Keratinocyte (primary cell): ENCODE results near the gene TTC1. TPM values are rescaled to one million over a fixed set of nuclear protein-coding genes. Genes with fewer than 3 reads are reported as not detected.

Source experiments
- DNase-seq: peaks from one replicate; pipeline ENCODE4 v3.0.0-alpha.2; 2011; ENCODE audit warnings: low read depth, missing footprints, low spot score
- FAIRE-seq: peaks from 2 replicates; lab custom pipeline; 2011; peaks lifted over from hg19 to GRCh38; lab: Jason Lieb, UNC
- H2AFZ ChIP-seq: 2 replicates; pipeline ENCODE4 v1.6.0; 2012; ENCODE audit warnings: low read length, control low read depth, inconsistent platforms; ENCODE audit not compliant: control insufficient read depth
- H3K27ac ChIP-seq: 2 replicates; pipeline ENCODE4 v1.5.1; 2011; ENCODE audit warnings: low read length; ENCODE audit not compliant: control insufficient read depth, insufficient read depth
- H3K27me3 ChIP-seq: 3 replicates; pipeline ENCODE4 v1.6.0; 2011; ENCODE audit warnings: low read length; ENCODE audit not compliant: control insufficient read depth, insufficient read depth; ENCODE audit errors: extremely low read depth
- H3K36me3 ChIP-seq, 2 experiments: 2 replicates in 1 of 2; 3 replicates in 1 of 2; pipeline ENCODE4 v1.5.1; 2011; ENCODE audit warnings: low read length in 2 of 2, mild to moderate bottlenecking in 1 of 2; ENCODE audit not compliant: control insufficient read depth in 2 of 2, insufficient read depth in 2 of 2; ENCODE audit errors: extremely low read depth in 1 of 2
- H3K4me1 ChIP-seq: 3 replicates; pipeline ENCODE4 v1.5.1; 2011; ENCODE audit warnings: low read length; ENCODE audit not compliant: control insufficient read depth, insufficient read depth; ENCODE audit errors: extremely low read depth
- H3K4me2 ChIP-seq: 3 replicates; pipeline ENCODE4 v1.6.0; 2011; ENCODE audit warnings: low read depth, low read length; ENCODE audit not compliant: control insufficient read depth, insufficient read depth; ENCODE audit errors: extremely low read depth
- H3K4me3 ChIP-seq, 3 experiments: fragments of 200-600 bp in 1 of 3; sonication (generic) in 1 of 3; 2 replicates in 2 of 3; 3 replicates in 1 of 3; pipeline ENCODE4 v1.5.1; 2011 to 2016; ENCODE audit warnings: low read length in 3 of 3, mild to moderate bottlenecking in 3 of 3, control low read depth in 2 of 3, inconsistent platforms in 1 of 3, low read depth in 1 of 3, mixed read lengths in 1 of 3, mixed run types in 1 of 3, moderate library complexity in 1 of 3; ENCODE audit not compliant: control insufficient read depth in 2 of 3, insufficient read depth in 2 of 3; ENCODE audit errors: extremely low read depth in 1 of 3
- H3K79me2 ChIP-seq: 2 replicates; pipeline ENCODE4 v1.6.0; 2012; ENCODE audit warnings: low read length; ENCODE audit not compliant: control insufficient read depth, insufficient read depth
- H3K9ac ChIP-seq: 3 replicates; pipeline ENCODE4 v1.6.0; 2011; ENCODE audit warnings: low read length; ENCODE audit not compliant: control insufficient read depth, insufficient read depth; ENCODE audit errors: extremely low read depth
- H3K9me1 ChIP-seq: 3 replicates; pipeline ENCODE4 v1.6.0; 2011; ENCODE audit warnings: low read length; ENCODE audit not compliant: control insufficient read depth, insufficient read depth; ENCODE audit errors: extremely low read depth
- H3K9me3 ChIP-seq: 2 replicates; pipeline ENCODE4 v1.5.1; 2012; ENCODE audit warnings: low read depth, low read length; ENCODE audit not compliant: control insufficient read depth
- H4K20me1 ChIP-seq: 3 replicates; pipeline ENCODE4 v1.6.0; 2011; ENCODE audit warnings: low read length; ENCODE audit not compliant: control insufficient read depth, insufficient read depth; ENCODE audit errors: extremely low read depth
- CTCF ChIP-seq, 3 experiments: IDR thresholded peaks in 1 of 3; conservative IDR thresholded peaks in 1 of 3; optimal IDR thresholded peaks in 1 of 3; 2 replicates in 2 of 3; 3 replicates in 1 of 3; pipeline versions ENCODE3 to v1.5.1; 2011; ENCODE audit warnings: low read length in 3 of 3, mild to moderate bottlenecking in 3 of 3, moderate library complexity in 2 of 3, control low read depth in 1 of 3, inconsistent platforms in 1 of 3; ENCODE audit not compliant: insufficient read depth in 2 of 3; ENCODE audit errors: extremely low read depth in 1 of 3
- EZH2 ChIP-seq: IDR thresholded peaks from one replicate; pipeline ENCODE4 v1.6.1; 2012; ENCODE audit warnings: inconsistent platforms, mild to moderate bottlenecking, low read length, moderate library complexity
- dilution Hi-C: fragments of 300-500 bp; cut with MboI; formaldehyde crosslinking; loops from one replicate; pipeline ENCODE4 v1.7.0; 2020; ENCODE audit warnings: low sequenced_read_pairs; ENCODE audit not compliant: extremely low pct_ligation_motif_present
- polyA plus RNA-seq, 5 experiments: library from polyadenylated mRNA; depleted of rRNA in 3 of 5; stranded (reverse) in 3 of 5; stranded (forward) in 1 of 5; unstranded in 1 of 5; fragments of >200 nt; gene quantifications; 1 replicate in 1 of 5; 2 replicates in 3 of 5; 3 replicates in 1 of 5; pipeline versions ENCODE4 v1.2.1 to v1.2.3, GENCODE V29; 2011 to 2012; ENCODE audit warnings: missing spikeins in 2 of 5, low read depth in 1 of 5, low replicate concordance in 1 of 5

Gene TTC1
- polyA plus RNA-seq, 1 donor (not counting 4 experiments of a cell fraction or from before 2014, with no cell fraction given), result 51.7 TPM

- peak overlapping the region in 2 of 3 experiments; percentile 49 to 56 for H3K4me3 ChIP-seq
- H3K4me2 ChIP-seq, result peak overlapping the region; percentile 81
- no peaks in the 10 kb centered on the region for H3K9me3 ChIP-seq
- dilution Hi-C loops, result no loop called here
- DNase-seq (no peak), FAIRE-seq (peak; percentile 73)
- H3K79me2 ChIP-seq, result no peaks in the 10 kb centered on the region
- H3K9ac ChIP-seq, result peak overlapping the region; percentile 43
- H3K27me3 ChIP-seq, result no peaks in the 10 kb centered on the region
- peak overlapping the region; percentile 34 for H2AFZ ChIP-seq
- H3K4me1 ChIP-seq, result peaks cover 27% of the 10 kb centered on the region
- no peaks in the 10 kb centered on the region for H3K36me3 ChIP-seq
- no peak for TF ChIP-seq EZH2
- TF ChIP-seq CTCF (optimal IDR thresholded peaks at IDR 0.05 in 1 of 3, IDR thresholded peaks at IDR 0.05 in 1 of 3, conservative IDR thresholded peaks at IDR 0.05 in 1 of 3; ENCODE audit: extremely low read depth in 1 of 3, insufficient read depth in 2 of 3, low read length in 3 of 3), result peak; percentile 77 to 98 (median 93)
- H3K9me1 ChIP-seq, result no peaks in the 10 kb centered on the region
- no peaks in the 10 kb centered on the region for H4K20me1 ChIP-seq
- H3K27ac ChIP-seq, result no peak overlapping the region
Measured at GRCh38 chr5:159987031-159987674, 21.8 kb upstream of the TTC1 start.

- no peak overlapping the region for H2AFZ ChIP-seq
- dilution Hi-C loops, result no loop called here
Measured at GRCh38 chr5:159990506-159990905, 18.4 kb upstream of the TTC1 start.

More at GRCh38 chr5:159990506-159990905, 18.4 kb upstream of the TTC1 start:
- no peaks in the 10 kb centered on the region for H3K9me1 ChIP-seq
- TF ChIP-seq CTCF (optimal IDR thresholded peaks at IDR 0.05 in 1 of 3, IDR thresholded peaks at IDR 0.05 in 1 of 3, conservative IDR thresholded peaks at IDR 0.05 in 1 of 3; ENCODE audit: extremely low read depth in 1 of 3, insufficient read depth in 2 of 3, low read length in 3 of 3) (no peak), EZH2 (no peak)
- no peaks in the 10 kb centered on the region for H3K36me3 ChIP-seq
- FAIRE-seq (no peak), DNase-seq (no peak)
- H3K9ac ChIP-seq, result no peak overlapping the region
- no peak overlapping the region for H3K4me2 ChIP-seq
- no peak overlapping the region for H3K27ac ChIP-seq
- peaks cover 5% of the 10 kb centered on the region for H3K9me3 ChIP-seq
- H3K79me2 ChIP-seq, result no peaks in the 10 kb centered on the region
- H3K4me1 ChIP-seq, result peaks cover 9% of the 10 kb centered on the region
- no peaks in the 10 kb centered on the region for H3K27me3 ChIP-seq
- H4K20me1 ChIP-seq, result no peaks in the 10 kb centered on the region
- no peak overlapping the region for H3K4me3 ChIP-seq
